Esophagus mucosa (tissue), 1 donor: ENCODE results near the gene CSTPP1. TPM values are rescaled to one million over a fixed set of nuclear protein-coding genes. Genes with fewer than 3 reads are reported as not detected.

Source experiments
- ATAC-seq: fragments of 200-7000 bp; cut with Tn5 transposase; one replicate; pipeline ENCODE4 v1.9.1; 2020
- total RNA-seq: library from RNA; stranded (reverse); gene quantifications from one replicate; pipeline ENCODE4 v1.2.4, GENCODE V29; 2023
- donor health status: DM: yes; HTN: yes; CAD: no.

Gene CSTPP1
- total RNA-seq, 1 donor from 2014 or later: 12.6 TPM

GRCh38 chr11:47163193-47163592 is 226.6 kb downstream of the CSTPP1 start:
- ATAC-seq: no peak

GRCh38 chr11:47163898-47164297 is 227.3 kb downstream of the CSTPP1 start:
- ATAC-seq: no peak

- no peak for ATAC-seq
These were observed 227.8 kb downstream of the CSTPP1 start for GRCh38 chr11:47164321-47164720.

GRCh38 chr11:47165253-47165840 is 228.8 kb downstream of the CSTPP1 start:
- no peak for ATAC-seq

GRCh38 chr11:47166368-47166767 is 229.8 kb downstream of the CSTPP1 start:
- ATAC-seq: no peak

- no peak for ATAC-seq
These were observed 234.7 kb downstream of the CSTPP1 start for GRCh38 chr11:47171061-47171838.

- peak; percentile 82 for ATAC-seq
These were observed 235.3 kb downstream of the CSTPP1 start for GRCh38 chr11:47171856-47172255.

GRCh38 chr11:47172740-47173336 is 236.3 kb downstream of the CSTPP1 start:
- no peak for ATAC-seq

GRCh38 chr11:47175746-47176327 is 239.3 kb downstream of the CSTPP1 start:
- ATAC-seq: no peak

GRCh38 chr11:47176328-47177228 is 240.0 kb downstream of the CSTPP1 start, which contains the start of gene ARFGAP2:
Gene ARFGAP2, minus strand, starts transcription at chr11:47176879. Its CDS starts 26 bp downstream, at chr11:47176853.
- ATAC-seq: peak; percentile 93

- peak; percentile 70 for ATAC-seq
These were observed 240.8 kb downstream of the CSTPP1 start for GRCh38 chr11:47177229-47177845.

- no peak for ATAC-seq
These were observed 241.3 kb downstream of the CSTPP1 start for GRCh38 chr11:47177846-47178245.

- no peak for ATAC-seq
These were observed 241.8 kb downstream of the CSTPP1 start for GRCh38 chr11:47178316-47178715.

GRCh38 chr11:47178737-47179654 is 242.4 kb downstream of the CSTPP1 start:
- no peak for ATAC-seq

GRCh38 chr11:47179655-47179991 is 243.1 kb downstream of the CSTPP1 start:
- ATAC-seq: no peak

- ATAC-seq: no peak
These were observed 243.6 kb downstream of the CSTPP1 start for GRCh38 chr11:47180006-47180787.

- no peak for ATAC-seq
These were observed 244.7 kb downstream of the CSTPP1 start for GRCh38 chr11:47181271-47181670.

GRCh38 chr11:47182380-47182779 is 245.8 kb downstream of the CSTPP1 start:
- no peak for ATAC-seq

- no peak for ATAC-seq
These were observed 246.7 kb downstream of the CSTPP1 start for GRCh38 chr11:47183031-47183856.
